NCI-H2029 (cell line): ENCODE measurements around the gene KIRREL3.

Experiments used
- DNase-seq: peaks from one replicate; lab custom pipeline; 2025; lab: John Stamatoyannopoulos, UW

Gene KIRREL3

GRCh38 chr11:126669416-126669815 lies 331.2 kb downstream of the KIRREL3 start:
- no peak for DNase-seq

GRCh38 chr11:126664643-126665042 lies 335.9 kb downstream of the KIRREL3 start:
- DNase-seq = no peak

GRCh38 chr11:126663749-126664592 lies 336.6 kb downstream of the KIRREL3 start:
- no peak for DNase-seq

- DNase-seq = no peak
These were observed 338.4 kb downstream of the KIRREL3 start for GRCh38 chr11:126662035-126662790.

- no peak for DNase-seq
These were observed 339.7 kb downstream of the KIRREL3 start for GRCh38 chr11:126660761-126661425.

GRCh38 chr11:126660321-126660720 lies 340.2 kb downstream of the KIRREL3 start:
- no peak for DNase-seq

- no peak for DNase-seq
These were observed 342.1 kb downstream of the KIRREL3 start for GRCh38 chr11:126658306-126659056.

- no peak for DNase-seq
These were observed 344.8 kb downstream of the KIRREL3 start for GRCh38 chr11:126655807-126656128.

- DNase-seq = no peak
These were observed 345.4 kb downstream of the KIRREL3 start for GRCh38 chr11:126654886-126655806.

GRCh38 chr11:126653040-126653439 lies 347.5 kb downstream of the KIRREL3 start:
- DNase-seq = no peak

- DNase-seq = no peak
These were observed 352.8 kb downstream of the KIRREL3 start for GRCh38 chr11:126647735-126648134.

- no peak for DNase-seq
These were observed 353.6 kb downstream of the KIRREL3 start for GRCh38 chr11:126646701-126647557.

GRCh38 chr11:126645186-126645585 lies 355.4 kb downstream of the KIRREL3 start:
- DNase-seq = no peak

- DNase-seq = no peak
These were observed 360.4 kb downstream of the KIRREL3 start for GRCh38 chr11:126640186-126640585.

- no peak for DNase-seq
These were observed 360.9 kb downstream of the KIRREL3 start for GRCh38 chr11:126639692-126640091.

GRCh38 chr11:126638648-126639047 lies 361.9 kb downstream of the KIRREL3 start:
- no peak for DNase-seq

- DNase-seq = no peak
These were observed 362.8 kb downstream of the KIRREL3 start for GRCh38 chr11:126637795-126638175.

GRCh38 chr11:126636911-126637794 lies 363.4 kb downstream of the KIRREL3 start:
- no peak for DNase-seq

- no peak for DNase-seq
These were observed 365.1 kb downstream of the KIRREL3 start for GRCh38 chr11:126635511-126635910.
